HG03460 (cell line): Measurements from ENCODE around the gene CWC27.

ENCODE experiments used
- ATAC-seq: cut with Tn5 transposase; IDR thresholded peaks from one replicate; pipeline ENCODE4 v1.9.1; 2021; ENCODE audit not compliant: unreplicated experiment

Gene CWC27

GRCh38 chr5:64971513-64971912 is 202.8 kb downstream of the CWC27 start:
- no peak for ATAC-seq

GRCh38 chr5:64971990-64972389 is 203.3 kb downstream of the CWC27 start:
- ATAC-seq: no peak

- ATAC-seq: no peak
These were observed 203.9 kb downstream of the CWC27 start for GRCh38 chr5:64972591-64972990.

GRCh38 chr5:64973215-64973614 is 204.5 kb downstream of the CWC27 start:
- no peak for ATAC-seq

GRCh38 chr5:64977779-64978178 is 209.0 kb downstream of the CWC27 start:
- no peak for ATAC-seq

DNA sequence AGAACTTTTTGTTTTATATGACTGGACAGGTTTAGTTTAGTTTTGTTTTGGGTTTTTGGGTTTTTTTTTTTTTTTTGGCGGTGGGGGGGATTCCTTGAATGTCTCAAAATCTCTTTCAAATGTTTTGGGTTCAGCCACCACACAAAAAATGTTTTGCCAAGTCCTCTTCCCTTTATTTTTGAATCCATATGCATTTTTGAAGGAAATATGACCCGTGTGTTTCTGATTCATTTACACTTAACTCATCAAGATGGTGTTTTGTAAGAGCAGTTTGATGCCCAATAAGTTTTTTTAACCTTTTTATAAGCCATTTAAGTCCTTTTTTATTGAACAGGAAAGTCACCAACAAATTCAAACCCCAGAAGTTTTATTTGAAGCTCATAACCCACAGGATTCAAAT is 209.8 kb downstream of the CWC27 start:
- no peak for ATAC-seq

DNA sequence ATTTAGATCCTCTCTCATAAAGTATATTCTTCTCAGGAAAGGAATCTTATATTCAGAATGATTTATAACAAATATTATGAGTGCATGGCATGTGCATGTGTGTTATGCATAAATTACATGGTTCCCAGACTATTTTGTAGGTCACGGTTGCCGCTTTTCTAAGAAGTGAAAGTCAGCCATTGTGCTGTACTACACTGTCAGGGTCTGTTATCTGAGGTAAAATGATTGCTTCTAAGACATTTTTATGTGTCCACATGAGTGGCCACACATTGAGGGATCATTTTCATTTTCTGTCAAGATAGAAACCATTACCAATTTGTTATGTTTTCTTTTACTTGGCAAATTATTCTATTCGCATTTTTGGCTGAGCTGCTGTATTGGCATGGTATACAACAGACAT is 210.8 kb downstream of the CWC27 start:
- no peak for ATAC-seq

GRCh38 chr5:64980176-64980575 is 211.4 kb downstream of the CWC27 start:
- no peak for ATAC-seq

DNA sequence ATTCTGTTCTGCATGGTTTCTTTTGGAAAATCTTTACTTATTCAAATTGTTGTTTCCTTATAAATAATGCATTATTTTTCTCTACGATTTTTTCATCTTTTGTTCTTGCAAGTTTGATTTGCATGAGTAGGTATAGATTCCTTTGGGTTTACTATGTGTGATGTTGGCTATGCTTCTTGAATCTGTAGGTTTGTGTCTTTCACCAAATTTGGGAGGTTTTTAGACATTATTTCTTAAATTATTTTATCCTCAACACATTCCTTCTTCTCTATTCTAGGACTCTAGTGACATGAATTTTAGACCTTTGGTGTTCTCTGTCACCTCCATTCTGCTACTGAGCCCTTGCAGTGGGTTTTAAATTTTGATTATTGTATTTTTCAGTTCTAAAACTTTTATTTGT is 219.0 kb downstream of the CWC27 start:
- no peak for ATAC-seq

GRCh38 chr5:65009207-65009606 is 240.5 kb downstream of the CWC27 start:
- no peak for ATAC-seq

GRCh38 chr5:65010841-65011240 is 242.1 kb downstream of the CWC27 start:
- no peak for ATAC-seq

DNA sequence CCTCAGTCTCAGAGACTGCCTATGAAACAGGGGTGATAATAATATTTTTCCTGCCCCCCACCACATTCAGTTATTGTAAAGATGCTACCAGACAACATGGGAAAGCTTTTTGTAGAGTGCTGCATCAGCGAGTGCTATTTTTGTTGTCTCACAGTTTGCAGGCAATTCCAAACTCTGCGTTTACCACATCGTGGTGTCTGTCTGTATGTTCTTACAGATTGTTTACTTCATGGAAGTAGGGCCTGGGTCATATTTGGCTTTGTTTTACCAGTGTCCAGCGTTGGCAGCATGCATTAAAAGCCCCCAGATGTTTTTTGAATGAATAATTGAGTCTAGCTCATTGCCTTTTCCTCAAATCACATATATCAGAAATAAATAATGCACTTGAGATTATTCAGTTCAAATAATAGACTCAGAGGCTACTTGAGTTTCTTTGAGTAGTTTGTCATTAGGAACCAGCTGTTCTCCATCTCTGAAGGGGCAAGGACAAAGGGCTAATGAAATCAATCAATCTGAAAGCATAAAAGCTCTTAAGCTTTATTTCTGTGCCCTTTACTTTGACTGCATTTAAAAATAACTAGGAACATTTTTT is 243.7 kb downstream of the CWC27 start:
- no peak for ATAC-seq

DNA sequence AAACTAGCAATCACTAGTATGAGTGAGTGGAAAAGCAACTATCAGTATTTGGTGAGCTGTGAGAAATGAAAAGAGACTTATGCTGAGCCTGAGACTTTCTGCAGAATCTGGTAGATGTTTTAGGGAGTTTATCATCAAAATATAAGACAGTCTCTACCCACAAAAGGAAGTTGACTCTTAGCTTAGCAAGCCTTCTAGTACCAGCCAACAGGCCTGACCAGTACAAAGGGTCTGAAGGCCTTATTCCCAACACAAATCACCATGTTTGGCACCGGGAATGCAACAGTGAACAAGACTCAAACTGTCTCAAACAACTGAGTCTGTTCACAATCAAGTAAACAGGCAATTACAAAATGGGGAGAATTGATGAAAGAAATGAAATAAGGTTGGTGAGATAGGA is 244.4 kb downstream of the CWC27 start:
- no peak for ATAC-seq

DNA sequence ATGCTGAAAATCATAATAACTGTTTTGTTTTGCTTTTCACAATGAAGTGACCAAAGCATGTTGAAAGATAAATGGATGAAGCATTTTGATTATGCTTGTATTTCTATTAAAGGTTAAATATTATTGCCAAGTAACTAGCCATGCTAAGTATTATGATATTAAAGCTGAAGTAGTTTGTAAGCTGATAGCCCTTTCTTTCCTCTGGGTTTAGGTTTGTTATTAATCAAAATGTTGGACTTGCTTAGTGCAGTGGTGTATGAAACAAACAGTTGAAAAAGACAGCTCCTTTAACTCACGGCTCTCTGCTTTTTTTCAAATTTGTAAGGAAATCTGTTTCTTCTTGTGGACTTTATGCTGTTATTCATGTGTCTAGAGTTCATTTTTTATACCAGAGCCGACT is 246.0 kb downstream of the CWC27 start:
- ATAC-seq: no peak

- ATAC-seq: no peak
These were observed 247.0 kb downstream of the CWC27 start for GRCh38 chr5:65015767-65016166.

DNA sequence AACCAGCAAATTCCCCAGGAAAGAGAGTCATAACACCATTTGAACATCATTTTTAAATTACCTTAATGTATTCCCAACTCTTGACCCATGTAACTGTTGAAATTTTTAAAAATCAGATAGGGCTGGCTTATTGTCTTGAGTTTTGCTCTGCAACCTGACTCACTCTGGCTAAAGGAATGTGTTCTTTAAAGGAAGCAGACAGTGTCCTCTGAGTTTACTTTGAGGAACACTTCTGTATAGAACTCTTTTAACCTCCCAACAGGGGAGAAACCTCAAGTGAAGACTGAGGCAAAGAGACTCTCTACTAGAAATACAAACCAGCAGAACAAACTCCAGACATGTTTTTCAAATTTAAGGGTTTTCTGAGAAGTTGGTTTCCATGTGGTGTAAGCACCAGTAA is 248.9 kb downstream of the CWC27 start:
- no peak for ATAC-seq

DNA sequence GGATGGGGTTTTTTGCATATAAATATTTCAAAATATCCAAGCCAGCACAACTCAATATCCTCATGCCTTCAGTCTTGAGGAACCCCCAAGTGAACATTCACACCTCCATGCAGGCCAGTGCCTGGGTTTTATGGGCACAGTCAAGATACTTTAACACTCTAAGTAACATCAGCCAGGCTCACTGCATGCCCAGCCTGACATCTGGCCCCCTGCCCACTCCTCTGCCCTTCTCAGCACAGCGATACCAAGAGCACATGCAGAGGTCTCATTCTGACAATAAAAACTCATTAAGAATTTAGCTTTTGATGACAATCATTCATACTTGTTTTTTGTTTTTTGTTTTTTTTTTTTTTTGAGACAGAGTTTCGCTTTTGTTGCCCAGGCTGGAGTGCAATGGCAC is 250.0 kb downstream of the CWC27 start:
- ATAC-seq: no peak

DNA sequence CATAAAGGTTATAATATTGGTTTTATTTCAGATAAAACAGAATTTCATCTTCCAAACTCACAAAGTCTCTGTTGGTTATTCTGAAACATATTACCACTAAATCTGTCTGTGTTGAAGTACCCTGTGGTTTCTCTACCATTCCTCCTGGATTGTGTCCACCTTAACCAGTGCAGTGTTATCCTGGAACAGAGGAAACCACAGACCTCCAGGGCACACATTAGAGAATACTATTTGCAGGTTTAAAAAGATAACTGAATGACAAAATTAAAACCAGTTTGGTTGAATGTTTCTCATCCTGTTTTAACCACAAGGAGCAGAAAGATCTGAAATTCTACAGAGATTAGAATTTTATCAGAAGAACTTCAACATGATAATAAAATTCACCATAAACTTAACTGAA is 251.8 kb downstream of the CWC27 start:
- ATAC-seq: no peak

- no peak for ATAC-seq
These were observed 252.9 kb downstream of the CWC27 start for GRCh38 chr5:65021527-65022226.

DNA sequence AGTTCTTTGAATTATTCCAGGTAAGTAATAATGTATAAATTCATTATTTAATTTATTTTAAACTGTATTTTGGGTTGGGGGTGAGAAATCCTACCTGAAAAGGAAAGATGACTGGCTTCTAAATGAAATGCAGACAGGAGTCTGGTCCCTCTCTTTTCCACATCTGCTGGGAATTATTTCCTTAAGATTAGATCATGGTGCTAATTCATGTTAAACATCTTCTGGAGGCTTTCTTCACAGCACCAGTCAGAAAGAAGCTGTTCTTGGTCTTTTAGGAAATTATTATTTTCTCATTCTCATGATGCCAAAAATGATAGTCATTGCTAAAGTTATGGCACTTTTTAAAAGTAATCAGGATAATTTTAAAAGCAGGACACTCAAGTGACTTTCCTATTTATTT is 254.2 kb downstream of the CWC27 start:
- ATAC-seq: no peak

GRCh38 chr5:65024681-65025080 is 256.0 kb downstream of the CWC27 start:
- ATAC-seq: no peak

DNA sequence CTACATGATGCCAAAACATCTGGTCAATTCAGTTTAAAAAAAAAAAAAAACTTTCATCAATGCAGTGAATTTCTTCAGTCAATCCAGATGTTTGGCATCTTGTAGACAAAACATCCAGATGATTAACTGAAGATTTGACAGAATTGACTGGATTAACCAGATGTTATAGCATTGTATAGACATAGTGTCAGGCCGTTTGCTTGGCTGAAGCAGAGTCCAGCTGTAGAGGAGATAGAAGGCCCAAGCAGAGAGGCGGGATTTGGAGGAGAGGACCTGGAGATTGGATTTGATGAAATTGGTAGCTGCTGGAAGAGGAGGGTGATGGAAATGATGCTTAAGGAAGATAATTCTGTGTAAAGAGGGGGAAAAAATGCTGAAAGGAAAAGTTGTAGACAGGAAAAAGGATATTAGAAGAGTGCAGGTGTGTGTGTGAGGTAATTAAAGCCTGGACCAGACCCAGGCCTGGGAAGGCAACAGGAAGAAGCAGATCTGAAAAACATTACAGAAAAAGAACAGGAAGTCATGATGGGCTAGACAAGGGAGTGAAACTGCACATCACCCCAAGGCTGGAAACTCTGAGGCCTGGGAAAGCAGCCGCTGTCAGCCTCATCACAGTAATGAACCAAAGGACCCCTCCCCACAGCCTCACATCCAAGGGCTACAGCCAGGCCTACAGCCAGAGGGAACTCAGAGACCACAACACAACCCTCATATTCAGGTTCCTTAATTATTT is 258.3 kb downstream of the CWC27 start:
- ATAC-seq: no peak
